HG03039 (cell line): ENCODE data around the gene ELK1.
A peak's percentile ranks its signal among the peaks of the same experiment; 100 is the strongest.

Experiments
- ATAC-seq: cut with Tn5 transposase; IDR thresholded peaks from one replicate; pipeline ENCODE4 v1.9.1; 2021; ENCODE audit warnings: mild to moderate bottlenecking, moderate library complexity; ENCODE audit not compliant: unreplicated experiment

ELK1 gene

DNA sequence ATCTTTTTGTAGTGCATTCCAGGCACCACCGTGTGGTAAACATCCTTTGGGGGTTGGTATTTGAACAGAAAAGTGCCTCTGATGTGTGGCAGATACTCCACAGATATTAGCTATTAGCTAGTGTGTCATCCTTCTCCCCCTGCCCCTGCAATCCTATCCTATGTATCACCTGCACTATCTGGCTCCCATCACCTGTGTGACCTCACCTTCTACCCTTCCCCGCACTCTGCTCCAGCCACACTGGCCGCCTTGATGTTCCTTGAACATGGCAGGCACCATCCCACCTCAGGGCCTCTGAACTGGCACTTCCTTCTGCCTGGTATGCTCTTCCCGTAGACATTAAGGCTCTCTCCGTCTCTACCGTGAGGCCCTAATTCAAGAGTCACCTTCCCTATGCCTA lies 3.7 kb downstream of the ELK1 start:
- no peak for ATAC-seq

DNA sequence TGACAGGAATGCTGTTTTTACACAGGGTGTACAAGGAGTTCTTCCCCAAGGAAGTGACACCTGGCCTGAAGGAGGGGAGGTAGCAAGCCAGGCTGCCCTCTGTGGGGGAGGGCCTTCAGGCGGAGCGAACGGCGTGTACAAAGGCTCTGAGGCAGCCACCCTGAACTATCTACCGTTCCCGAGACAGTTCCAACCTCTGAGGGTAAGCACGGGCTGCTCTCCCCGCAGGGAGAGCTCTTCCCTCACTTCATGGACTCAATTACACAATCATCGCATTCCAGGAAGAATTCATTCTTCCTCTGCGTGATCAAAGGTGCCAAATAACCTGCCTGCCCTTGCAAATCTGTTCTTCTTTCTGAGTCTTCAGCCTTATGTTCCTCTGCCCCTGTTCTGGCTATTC lies 4.8 kb downstream of the ELK1 start:
- no peak for ATAC-seq

DNA sequence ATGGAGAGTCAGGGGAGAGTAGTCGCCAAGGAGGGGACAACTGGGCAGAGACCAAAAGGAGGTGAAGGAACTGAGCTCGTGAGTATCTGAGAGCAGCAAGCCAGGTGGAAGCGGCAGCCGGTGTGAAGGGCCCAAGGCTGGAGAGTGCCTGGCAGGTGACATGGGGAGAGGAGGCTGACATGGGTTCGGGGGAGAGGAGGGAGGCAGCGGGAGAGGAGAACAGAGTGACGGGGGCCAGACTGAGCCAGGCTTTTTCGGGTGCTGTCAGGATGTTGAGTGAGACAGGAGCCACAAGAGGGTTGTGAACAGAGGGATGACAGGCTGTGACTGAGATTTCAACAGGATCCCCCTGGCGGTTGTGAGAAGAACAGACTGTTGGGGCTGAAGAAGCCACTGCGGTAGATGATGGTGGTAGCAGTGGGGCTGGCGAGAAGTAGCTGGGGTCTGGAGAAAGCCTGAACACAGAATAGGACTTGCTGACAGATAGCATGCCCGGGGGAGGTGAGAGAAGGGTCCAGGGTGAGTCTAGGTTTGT lies 5.7 kb downstream of the ELK1 start:
- no peak for ATAC-seq

DNA sequence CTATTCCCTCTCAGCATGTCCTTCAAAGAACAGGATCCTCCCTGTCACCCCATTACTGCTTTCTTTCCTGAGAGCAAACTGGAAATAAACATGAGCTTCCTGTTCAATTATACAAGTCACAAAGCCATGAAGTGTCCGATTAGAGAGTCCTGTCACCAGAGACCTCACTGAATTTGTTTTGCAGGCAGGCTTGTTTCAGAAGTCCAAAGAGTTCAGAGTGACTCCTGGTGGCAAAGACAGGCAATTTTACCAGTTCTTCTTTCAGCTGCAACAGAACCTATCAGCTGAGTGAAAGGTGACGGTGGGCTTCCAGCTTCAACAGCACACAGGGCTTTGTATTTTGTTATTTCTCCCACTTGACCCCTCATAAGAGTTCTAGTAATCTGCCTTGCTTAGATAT lies 6.4 kb downstream of the ELK1 start:
- ATAC-seq = no peak

DNA sequence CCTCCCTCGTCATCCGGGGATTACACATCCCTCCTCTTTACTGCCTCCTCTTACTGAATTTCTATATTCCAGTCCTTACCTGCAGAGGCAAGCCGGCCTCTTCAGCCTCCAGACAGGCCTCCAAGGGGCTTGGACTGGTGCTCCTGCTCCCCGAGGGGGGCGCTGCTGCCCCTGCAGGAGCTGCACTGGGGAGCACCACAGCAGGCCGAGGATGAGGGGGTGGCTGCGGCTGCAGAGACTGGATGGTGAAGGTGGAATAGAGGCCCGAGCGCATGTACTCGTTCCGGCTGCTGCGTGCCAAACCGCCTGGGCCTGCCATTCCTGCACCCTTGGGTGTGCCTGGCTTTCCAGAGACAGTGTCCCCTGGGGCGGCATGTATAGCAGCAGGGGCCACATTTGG lies 11.5 kb downstream of the ELK1 start:
- ATAC-seq = no peak

DNA sequence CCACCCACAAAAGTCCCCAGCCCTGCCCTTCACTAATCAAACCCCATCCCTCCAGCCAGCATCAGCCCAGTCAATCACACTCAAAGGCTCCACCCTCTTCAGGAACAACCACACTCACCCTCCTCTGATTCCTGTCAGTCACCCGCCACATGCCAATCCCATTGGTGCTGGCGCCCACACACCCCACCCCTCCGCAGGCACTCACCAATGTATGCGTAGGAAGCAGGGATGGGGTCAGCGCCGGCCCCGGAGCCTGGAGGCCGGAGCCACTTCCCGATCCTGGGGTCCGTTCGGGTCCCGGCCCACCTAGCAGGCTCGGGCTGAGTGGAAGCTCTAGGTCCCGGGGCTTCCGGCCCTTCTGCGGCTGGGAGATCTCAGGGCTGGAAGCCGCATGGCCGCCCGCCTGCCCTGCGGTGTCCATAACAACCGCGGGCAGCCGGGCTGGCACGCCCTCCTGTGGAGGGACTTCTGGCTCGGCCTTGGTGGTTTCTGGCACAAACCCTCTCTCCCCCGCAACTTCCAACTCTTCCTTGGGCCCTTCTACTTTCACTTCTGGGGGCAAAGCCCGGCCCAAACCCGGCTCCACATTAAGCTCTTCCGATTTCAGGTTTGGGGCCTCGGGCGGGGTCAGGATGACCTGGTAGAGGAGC lies 12.7 kb downstream of the ELK1 start:
- ATAC-seq = peak; percentile 77

DNA sequence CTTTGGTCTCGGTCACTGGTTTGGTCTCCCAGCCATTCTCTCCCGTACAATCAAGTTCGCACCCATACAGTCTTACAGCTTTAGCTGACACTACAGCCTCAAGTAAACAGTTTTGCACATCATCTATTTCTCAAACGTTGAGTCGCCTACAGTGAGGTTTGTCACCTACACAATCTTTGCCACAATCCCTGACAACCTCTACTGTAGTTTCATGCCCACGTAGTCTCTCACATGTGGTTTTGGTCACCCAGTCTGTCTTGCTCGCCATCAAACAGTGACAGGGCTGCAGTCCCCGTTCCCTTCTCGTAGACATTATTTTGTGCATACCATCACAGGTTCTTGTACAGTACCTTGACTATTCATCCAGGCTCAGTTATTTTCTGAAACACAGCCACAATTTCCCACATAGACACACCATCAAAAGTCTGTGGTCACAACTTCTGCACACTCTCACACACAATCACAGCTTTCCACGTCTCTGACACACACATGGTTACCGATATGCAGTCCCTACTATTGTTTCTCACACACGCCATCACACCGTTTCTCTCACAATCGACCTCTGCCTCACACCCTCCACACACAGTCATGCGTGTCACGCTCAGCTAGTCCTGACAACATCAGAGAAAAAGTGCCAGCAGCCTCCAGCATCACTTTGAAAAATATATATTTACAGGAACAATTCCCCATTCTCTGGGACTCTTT lies 15.3 kb downstream of the ELK1 start:
- no peak for ATAC-seq

DNA sequence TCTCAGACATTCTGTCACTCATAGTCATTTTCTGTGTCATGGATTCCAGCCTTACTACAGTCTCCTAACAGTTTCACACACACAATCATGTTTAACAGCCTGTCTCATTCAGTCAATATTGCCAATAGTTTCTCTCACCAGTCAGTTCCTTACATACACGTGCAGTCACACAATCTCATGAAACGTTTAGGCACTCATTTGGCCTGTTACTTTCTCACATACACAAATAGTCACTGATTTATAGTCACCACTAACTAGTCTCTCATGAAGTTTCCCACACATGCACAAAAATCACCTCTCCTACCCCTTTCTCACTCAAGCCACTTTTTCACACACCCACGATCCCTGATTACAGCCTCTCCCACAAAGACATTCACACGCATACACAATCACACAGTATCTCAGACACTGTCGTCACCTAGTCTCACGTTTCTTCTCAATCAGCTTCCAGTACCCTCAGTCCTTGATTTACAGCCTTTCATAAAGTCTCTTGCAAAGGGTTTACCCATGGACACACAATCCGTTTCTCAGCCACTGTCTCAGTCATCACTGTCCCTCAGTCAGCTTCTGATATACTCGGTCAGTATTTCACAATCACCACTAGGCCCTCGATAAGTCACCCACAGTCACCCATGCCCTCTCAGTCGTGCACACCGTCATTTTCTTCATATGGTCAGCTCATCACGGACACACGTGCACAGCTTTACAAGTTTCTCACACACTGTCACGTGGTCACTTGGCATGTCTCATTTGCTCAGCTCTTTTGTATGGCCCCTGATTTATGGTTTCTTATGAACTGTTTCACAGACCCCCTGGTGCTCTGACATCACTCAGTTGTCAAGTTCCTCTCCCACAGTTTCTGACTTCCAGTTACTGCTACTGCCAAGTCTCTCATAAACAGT lies 16.4 kb downstream of the ELK1 start:
- ATAC-seq = no peak

DNA sequence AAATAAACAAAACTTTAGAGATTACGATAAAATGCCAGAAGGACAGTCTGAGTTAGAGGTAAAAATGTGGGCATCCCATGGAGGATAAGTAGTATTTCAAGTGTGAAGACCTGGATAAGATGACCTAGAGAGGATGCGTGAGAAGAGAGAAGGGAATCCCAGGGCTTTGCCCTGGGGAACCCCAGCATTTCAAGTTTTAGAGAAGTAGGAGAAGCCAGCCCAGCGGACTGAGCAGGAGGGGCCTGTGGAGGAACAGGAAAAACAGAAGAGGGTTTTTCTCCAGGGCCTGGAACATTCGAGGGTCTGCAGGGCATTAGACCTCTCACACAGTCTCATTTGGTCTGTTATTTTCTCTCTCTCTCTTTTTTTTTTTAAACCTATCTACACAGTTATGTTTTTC lies 17.7 kb downstream of the ELK1 start:
- ATAC-seq = no peak

DNA sequence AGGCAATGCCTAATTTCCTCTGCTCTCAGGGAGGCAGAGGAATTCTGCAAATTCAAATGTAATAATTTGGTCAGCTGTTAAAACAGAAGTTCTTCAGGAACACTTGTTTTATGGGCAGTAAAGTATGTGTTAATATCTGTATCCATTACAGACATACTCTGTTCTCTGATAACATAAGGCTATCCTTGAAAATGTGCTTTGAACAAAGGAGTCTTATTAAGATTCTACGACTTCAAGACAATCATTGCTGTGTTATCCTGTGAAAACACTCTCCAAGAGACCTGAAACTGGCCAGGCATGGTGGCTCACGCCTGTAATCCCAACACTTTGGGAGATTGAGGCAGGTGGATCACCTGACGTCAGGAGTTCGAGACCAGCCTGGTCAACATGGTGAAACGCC lies 18.7 kb downstream of the ELK1 start:
- no peak for ATAC-seq

DNA sequence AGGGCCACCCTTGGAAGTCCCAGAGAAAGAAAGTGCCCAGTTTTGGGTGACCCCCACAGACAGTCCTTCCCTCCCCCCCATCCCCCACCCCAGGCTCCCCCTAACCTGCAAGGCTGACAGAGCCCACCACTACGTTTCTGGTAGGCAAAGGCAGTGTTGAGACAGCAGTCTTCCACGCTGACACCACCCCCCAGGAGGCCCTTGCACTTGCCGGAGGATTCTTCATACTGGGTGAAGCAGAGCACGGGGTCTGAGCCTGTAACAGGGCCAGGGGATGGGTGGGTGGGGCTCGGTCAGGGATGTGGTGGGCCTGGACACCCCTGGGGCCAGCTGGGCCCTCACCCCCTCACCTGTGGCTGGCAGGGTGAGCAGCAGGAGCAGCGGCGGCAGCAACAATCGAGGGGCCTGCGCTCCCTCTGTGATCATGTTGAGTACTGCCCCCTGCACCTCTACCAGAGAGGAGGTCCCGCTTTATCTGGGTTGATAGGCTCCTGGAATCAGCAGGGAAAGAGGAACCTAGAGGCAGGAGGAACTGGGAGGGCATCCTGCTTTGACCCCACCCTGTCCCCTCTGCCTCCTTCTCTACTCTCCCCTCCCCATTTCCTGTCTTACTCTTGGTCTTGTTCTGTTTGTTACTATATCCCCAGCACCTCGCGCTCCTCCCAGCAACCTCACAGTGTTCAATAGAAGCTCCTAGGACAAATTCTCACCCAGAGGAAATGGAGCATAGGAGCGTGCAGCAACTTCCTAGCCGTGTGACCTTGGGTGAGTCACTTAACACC lies 20.8 kb downstream of the ELK1 start, which contains the start of gene CFP:
Gene CFP, minus strand, starts transcription at position 512 of the 782 bp plus-strand sequence. Its CDS starts 86 bp downstream, at position 426.
- no peak for ATAC-seq

DNA sequence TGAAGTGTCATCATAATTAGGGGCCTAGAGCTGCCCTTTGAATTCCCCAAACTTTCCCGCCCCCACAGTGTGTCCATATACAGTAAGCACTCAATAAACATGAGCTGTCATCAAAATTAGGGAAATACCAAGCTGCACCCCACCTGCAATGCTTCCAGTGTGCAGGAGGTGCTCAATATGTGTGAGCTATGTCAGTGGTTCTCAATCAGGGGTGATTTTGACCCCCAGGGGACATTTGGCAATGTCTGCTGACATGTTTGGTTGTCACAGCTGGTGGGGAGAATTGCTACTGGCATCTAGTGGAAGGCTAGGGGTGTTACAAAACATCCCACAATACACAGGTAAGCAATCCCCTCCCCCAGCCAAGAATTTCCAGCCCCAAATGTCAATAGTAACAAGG lies 21.4 kb downstream of the ELK1 start:
- no peak for ATAC-seq

DNA sequence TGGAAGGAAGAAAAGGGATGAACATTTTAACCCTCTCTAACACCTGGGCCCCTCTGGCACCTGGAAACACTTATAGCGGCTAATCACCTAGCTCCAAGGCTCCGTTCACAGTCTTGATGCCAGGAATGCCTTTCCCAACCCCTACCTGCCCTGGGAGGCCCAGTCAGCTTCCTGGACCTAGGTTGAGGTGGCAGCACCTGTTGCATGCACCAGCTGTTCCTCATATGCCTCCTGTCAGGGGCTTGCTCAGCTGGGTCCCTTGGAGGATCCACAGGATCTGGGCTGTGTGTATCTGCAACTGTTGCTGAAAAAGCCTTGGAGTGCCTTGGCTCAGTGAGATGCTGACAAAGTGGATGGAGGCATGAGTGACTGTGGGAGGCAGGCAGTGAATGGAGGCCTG lies 25.0 kb downstream of the ELK1 start:
- no peak for ATAC-seq

DNA sequence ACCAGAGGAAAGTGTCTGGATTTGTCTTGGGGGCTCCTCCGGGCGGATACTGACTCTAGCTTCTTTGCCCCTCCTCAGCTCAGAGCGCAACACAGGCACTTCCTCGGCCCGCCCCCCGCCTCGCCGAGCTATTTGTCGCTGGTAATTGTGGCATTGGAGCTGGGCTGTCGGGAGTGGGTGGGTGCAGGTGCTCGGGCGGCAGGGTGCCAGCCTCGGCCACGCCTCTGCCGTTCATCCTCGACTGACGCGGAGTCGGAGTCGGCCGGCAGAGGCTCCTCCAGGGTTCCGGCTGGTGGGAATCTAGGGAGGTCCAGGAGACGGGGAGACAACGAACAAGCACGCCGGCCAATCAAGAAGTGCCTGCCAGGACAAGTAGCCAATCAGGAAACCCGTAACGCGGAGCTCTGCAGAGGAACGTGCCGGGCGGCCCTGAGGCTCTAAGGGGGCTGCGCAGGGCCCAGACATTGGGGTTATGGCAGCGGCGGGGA lies 26.8 kb downstream of the ELK1 start:
- ATAC-seq = no peak

DNA sequence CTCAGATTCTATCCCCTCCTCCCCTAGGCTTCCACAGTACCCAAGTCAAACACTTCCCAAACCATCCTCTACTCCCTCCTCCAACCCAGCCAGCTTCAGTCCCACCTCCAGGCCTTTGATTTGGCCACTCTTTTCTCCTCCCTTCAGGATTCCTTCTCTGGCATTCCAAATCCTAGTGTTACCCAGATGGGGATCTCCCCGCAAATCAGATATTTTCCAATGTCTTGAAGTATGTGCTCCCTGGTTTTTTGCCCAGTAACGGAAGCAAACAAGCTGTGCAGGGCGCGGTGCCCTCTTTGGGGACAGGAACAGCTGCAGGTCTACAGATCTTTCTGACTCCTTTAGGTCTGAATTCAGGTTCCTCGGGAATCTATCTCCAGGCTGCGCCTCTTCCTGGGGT lies 28.5 kb downstream of the ELK1 start:
- no peak for ATAC-seq

DNA sequence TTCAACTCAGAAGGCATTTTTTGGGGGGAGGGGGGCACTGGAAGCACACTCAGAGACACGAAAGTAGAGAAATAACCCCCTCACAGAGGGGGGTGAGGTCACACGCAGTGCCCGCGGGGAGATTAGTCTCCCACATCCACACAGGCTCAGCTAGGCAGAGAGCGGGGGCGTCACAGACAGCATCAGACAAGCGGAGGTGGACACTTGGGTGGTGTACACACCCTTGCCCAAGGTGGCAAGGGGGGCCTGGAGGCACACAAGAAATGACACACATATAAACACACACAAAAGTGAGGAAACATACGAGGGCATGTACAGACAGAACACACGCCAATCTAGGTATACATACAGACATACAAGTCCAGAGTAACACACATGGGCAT lies 30.1 kb downstream of the ELK1 start:
- no peak for ATAC-seq

DNA sequence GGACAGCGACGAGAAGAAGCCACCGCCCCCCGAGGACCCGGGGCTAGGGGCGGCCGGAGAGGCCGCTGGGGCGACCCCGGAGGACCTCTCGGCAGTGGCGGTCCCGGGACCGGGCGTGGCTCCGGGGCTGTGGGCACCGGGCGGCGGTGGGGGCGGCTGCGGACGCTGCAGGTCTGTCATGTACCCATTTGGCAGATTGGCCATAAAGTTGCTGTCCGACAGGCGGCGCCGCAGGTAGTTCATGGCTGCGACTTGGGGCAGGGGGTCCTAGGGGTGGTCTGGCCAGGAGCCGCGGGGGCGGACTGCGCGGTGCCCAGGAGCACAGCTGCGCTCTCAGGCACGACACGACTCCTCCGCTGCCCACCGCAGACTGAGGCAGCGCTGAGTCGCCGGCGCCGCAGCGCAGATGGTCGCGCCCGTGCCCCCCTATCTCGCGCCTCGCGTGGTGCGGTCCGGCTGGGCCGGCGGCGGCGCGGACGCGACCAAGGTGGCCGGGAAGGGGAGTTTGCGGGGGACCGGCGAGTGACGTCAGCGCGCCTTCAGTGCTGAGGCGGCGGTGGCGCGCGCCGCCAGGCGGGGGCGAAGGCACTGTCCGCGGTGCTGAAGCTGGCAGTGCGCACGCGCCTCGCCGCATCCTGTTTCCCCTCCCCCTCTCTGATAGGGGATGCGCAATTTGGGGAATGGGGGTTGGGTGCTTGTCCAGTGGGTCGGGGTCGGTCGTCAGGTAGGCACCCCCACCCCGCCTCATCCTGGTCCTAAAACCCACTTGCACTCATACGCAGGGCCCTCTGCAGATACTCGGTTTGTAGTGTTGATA lies 30.7 kb downstream of the ELK1 start, which contains the start of gene SYN1:
Gene SYN1, minus strand, starts transcription at position 372 of the 817 bp plus-strand sequence. Its CDS starts 129 bp downstream, at position 243.
- ATAC-seq = peak; percentile 49

DNA sequence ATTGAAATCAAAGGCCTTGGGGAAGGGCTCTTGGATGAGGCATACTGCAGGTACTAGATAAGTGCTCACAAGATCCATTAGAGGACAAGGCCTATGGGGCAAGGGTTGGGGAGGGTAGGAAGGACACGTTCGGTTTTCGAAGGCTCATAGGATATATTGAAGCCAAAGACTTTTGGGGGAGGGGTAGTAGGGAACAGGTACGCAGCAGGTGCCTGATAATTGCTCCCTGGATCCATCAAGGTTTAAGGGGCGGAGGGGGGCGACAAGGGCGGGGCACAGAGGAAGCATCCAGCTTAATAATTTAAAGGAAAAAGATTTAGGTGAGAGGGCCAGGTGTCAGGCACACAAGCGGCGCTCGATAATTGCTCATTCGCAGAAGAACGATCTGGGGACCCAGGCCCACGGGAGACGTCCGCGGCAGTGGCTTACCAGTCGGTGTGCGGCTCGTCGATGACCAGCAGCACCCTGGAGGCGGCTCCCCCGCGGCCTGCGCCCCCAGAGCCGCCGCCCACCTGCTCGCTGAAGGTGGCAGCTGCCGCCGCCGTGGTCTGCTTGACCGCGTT lies 31.4 kb downstream of the ELK1 start:
- no peak for ATAC-seq

DNA sequence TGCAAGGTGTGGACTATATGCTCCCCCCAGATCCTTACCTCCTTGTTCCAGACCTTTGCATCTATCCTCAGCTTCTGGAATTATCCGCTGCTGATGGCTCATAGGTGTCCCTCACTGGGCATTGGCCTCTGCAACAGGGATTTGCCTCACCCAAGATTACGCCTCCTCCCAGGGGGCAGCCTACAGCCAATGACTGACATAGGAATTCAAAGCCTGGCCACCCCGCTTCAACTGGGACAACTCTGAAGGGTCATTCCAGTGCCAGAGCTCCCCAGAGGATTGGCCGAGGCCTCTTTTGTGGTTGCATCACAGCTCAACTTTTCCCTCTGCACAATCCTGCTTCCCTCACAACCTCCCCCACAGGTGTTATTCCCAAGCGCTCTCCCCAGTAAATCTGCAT lies 35.7 kb downstream of the ELK1 start:
- no peak for ATAC-seq
